Stomach (tissue), 4 donors: ENCODE results near the gene RSBN1.
"Not testable (repeated sequence)": the region's sequence is repeated elsewhere in the genome, so short reads cannot be mapped to it uniquely, and the experiment has no call there.

Source experiments
- EP300 ChIP-seq: sonication (generic); formaldehyde crosslinking; IDR thresholded peaks from one replicate; pipeline ENCODE4 v1.6.1; 2017; ENCODE audit warnings: antibody characterized with exemption
- TF ChIP-seq, protein P1 (sequence below), 7 experiments: fragments of 450-650 bp in 4 of 7; fragments of 200-600 bp in 3 of 7; sonication (generic) in 3 of 7; IDR thresholded peaks; one replicate each; pipeline ENCODE4 v1.5.1; 2016 to 2019; ENCODE audit warnings: antibody characterized with exemption in 7 of 7, control low read depth in 2 of 7, mild to moderate bottlenecking in 1 of 7

GRCh38 chr1:113852694-113853093 lies 40.4 kb upstream of the RSBN1 start:
- TF ChIP-seq, protein P1, sequence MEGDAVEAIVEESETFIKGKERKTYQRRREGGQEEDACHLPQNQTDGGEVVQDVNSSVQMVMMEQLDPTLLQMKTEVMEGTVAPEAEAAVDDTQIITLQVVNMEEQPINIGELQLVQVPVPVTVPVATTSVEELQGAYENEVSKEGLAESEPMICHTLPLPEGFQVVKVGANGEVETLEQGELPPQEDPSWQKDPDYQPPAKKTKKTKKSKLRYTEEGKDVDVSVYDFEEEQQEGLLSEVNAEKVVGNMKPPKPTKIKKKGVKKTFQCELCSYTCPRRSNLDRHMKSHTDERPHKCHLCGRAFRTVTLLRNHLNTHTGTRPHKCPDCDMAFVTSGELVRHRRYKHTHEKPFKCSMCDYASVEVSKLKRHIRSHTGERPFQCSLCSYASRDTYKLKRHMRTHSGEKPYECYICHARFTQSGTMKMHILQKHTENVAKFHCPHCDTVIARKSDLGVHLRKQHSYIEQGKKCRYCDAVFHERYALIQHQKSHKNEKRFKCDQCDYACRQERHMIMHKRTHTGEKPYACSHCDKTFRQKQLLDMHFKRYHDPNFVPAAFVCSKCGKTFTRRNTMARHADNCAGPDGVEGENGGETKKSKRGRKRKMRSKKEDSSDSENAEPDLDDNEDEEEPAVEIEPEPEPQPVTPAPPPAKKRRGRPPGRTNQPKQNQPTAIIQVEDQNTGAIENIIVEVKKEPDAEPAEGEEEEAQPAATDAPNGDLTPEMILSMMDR (IDR thresholded peaks at IDR 0.05) = not testable (repeated sequence)
- not testable (repeated sequence) for TF ChIP-seq EP300
